ENCODE results near the gene LRTM2.

DNA sequence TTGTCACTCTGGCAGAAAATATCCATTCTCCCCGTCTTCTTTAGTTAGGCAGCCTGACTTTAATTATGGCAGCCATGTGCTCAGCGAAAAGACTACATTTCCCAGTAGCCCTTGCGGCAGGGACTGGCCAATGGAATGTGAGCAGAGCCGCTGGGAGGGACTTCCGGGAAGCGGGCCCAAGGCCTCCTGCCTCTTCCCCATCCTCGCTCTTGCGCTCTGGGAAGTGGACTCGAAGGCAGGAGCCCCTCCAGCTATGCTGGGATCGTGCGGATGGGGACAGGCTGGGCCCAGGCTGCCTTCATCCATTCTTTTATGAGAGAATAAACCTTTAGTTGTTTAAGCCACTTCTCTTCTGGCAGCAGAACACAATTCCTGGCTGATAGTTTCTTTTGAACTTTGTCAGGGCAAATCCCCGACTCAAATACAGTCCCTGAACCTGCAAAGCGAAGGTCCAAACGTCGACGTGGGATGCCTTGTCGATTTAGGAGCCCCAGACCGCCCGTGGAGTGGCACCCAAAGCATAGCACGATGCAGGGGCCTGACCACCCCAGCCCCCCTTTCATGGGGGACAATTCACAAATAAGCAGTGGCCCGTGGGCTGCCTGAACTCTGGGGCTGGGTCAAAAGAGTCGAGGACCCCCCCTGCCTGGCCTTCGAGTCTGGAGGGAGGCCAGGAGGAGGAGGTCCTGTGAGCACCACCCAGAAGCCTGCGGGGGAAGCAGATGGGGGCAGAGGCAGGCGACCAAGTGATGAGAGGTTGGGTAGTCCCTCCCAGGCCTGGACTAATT, 15.6 kb upstream of the LRTM2 start:
- TF ChIP-seq, protein P1, sequence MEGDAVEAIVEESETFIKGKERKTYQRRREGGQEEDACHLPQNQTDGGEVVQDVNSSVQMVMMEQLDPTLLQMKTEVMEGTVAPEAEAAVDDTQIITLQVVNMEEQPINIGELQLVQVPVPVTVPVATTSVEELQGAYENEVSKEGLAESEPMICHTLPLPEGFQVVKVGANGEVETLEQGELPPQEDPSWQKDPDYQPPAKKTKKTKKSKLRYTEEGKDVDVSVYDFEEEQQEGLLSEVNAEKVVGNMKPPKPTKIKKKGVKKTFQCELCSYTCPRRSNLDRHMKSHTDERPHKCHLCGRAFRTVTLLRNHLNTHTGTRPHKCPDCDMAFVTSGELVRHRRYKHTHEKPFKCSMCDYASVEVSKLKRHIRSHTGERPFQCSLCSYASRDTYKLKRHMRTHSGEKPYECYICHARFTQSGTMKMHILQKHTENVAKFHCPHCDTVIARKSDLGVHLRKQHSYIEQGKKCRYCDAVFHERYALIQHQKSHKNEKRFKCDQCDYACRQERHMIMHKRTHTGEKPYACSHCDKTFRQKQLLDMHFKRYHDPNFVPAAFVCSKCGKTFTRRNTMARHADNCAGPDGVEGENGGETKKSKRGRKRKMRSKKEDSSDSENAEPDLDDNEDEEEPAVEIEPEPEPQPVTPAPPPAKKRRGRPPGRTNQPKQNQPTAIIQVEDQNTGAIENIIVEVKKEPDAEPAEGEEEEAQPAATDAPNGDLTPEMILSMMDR (optimal IDR thresholded peaks at IDR 0.05 in 1 of 3, IDR thresholded peaks at IDR 0.05 in 1 of 3, conservative IDR thresholded peaks at IDR 0.05 in 1 of 3; ENCODE audit: extremely low read depth in 1 of 3, insufficient read depth in 2 of 3, low read length in 3 of 3), result no peak
- TF ChIP-seq EZH2 (IDR thresholded peaks at IDR 0.05; ENCODE audit: low read length), result no peak
